Measurements from ENCODE around the gene SLFN12L. TPM values are rescaled to one million over a fixed set of nuclear protein-coding genes. Genes with fewer than 3 reads are reported as not detected.

SLFN12L gene
- total RNA-seq, 1 experiment from 2014 or later: not detected

- WGBS (ENCODE audit: extremely low coverage, insufficient read length, low lambda C conversion rate): no CpG with 5 or more reads among the region's 12 CpGs
- peak overlapping the region in 1 of 2 experiments; percentile 71; a peak in 2 of 5 replicates for H3K4me3 Mint-ChIP-seq
Observed at GRCh38 chr17:35498448-35499178, 38.9 kb downstream of the SLFN12L start.

More at GRCh38 chr17:35498448-35499178, 38.9 kb downstream of the SLFN12L start:
- no peak overlapping the region for H4K5ac ChIP-seq (ENCODE audit: insufficient read length, low read depth, low read length)
- no peaks in the 10 kb centered on the region for H3K4me1 ChIP-seq (ENCODE audit: insufficient read depth, low read length)
- H4K91ac ChIP-seq (ENCODE audit: insufficient read length, low read depth, low read length): no peak overlapping the region
- no peak overlapping the region for H2BK12ac ChIP-seq (ENCODE audit: insufficient read length, low read depth, low read length)
- H3K27me3 Mint-ChIP-seq (ENCODE audit: low read depth): peaks cover 92% of the 10 kb centered on the region
- H3K9me3 ChIP-seq (ENCODE audit: control insufficient read depth, low read depth, low read length): no peaks in the 10 kb centered on the region
- peaks cover 54% of the 10 kb centered on the region for H3K27me3 ChIP-seq (ENCODE audit: insufficient read depth, low read length)
- H2AFZ ChIP-seq (ENCODE audit: low read length): no peak overlapping the region
- no peak overlapping the region for H3K27ac Mint-ChIP-seq
- no peak overlapping the region for H2AK5ac ChIP-seq (ENCODE audit: insufficient read length, low read length)
- no peak overlapping the region for H4K8ac ChIP-seq (replicated peaks; ENCODE audit: insufficient read length, low read depth, low read length)
- H3K79me2 ChIP-seq (ENCODE audit: insufficient read depth, low read length): no peaks in the 10 kb centered on the region
- H3T11ph ChIP-seq (ENCODE audit: low read length): no peak overlapping the region
- peaks cover 5% of the 10 kb centered on the region for H4K20me1 ChIP-seq (ENCODE audit: control insufficient read depth, insufficient read depth, insufficient read length)
- no peak overlapping the region for H2BK5ac ChIP-seq (ENCODE audit: insufficient read length, low read length)
- peak overlapping the region; percentile 78 for H3K4me2 ChIP-seq (ENCODE audit: insufficient read depth, insufficient read length, low read length)
- no peak overlapping the region for H2BK20ac ChIP-seq (ENCODE audit: low read depth, low read length, poor library complexity, severe bottlenecking)
- no peak overlapping the region for H2BK15ac ChIP-seq (ENCODE audit: low read depth, low read length)
- peaks cover 15 to 29% of the 10 kb centered on the region in 2 experiments for H3K4me1 Mint-ChIP-seq
- no peak overlapping the region for H3K23ac ChIP-seq (ENCODE audit: insufficient read length, low read depth, low read length)
- peaks cover 12% of the 10 kb centered on the region for H3K23me2 ChIP-seq (ENCODE audit: insufficient read length, low read depth, low read length, poor library complexity, severe bottlenecking)
- H3K18ac ChIP-seq (ENCODE audit: insufficient read length, low read depth, low read length): no peak overlapping the region
- H3K9ac ChIP-seq (ENCODE audit: extremely low read depth, insufficient read length, low read length): no peak overlapping the region
- H3K4ac ChIP-seq (ENCODE audit: low read depth, low read length): no peak overlapping the region
- no peak for DNase-seq
- H3K9me3 Mint-ChIP-seq: peaks cover 12 to 16% of the 10 kb centered on the region in 2 experiments
- H3K27ac ChIP-seq (ENCODE audit: insufficient read length, low read depth, low read length): no peak overlapping the region
- no peaks in the 10 kb centered on the region for H3K79me1 ChIP-seq (ENCODE audit: insufficient read depth, low read depth, low read length, poor library complexity, severe bottlenecking)
- H3K36me3 Mint-ChIP-seq (ENCODE audit: insufficient read depth in 1 of 3, low read depth in 3 of 3): peaks cover 0 to 9% (median 6%) of the 10 kb centered on the region in 3 experiments; a peak in 4 of 7 replicates
- no peak for TF ChIP-seq CTCF (conservative IDR thresholded peaks at IDR 0.05)
- H3K14ac ChIP-seq (ENCODE audit: insufficient read depth, low read length): no peak overlapping the region
- no peak overlapping the region for H3K56ac ChIP-seq (ENCODE audit: insufficient read length, low read depth, low read length)
- no peak overlapping the region for H2BK120ac ChIP-seq (ENCODE audit: low read depth, low read length, poor library complexity, severe bottlenecking)
